Pulmonary artery endothelial cell (primary cell): ENCODE measurements around the gene LONP2. TPM values are rescaled to one million over a fixed set of nuclear protein-coding genes. Genes with fewer than 3 reads are reported as not detected.
"Not testable (repeated sequence)": the region's sequence is repeated elsewhere in the genome, so short reads cannot be mapped to it uniquely, and the experiment has no call there.

Experiments
- DNase-seq: peaks from one replicate; pipeline ENCODE4 v3.0.0-alpha.2; 2011; ENCODE audit warnings: low read depth, low spot score
- total RNA-seq: library from RNA; depleted of rRNA; stranded (reverse); fragments of >200 nt; gene quantifications from 2 replicates; pipeline ENCODE4 v1.2.3, GENCODE V29; 2014

Gene LONP2
- total RNA-seq, 1 donor from 2014 or later: 26.9 TPM

- no peak for DNase-seq
Measured at GRCh38 chr16:48330189-48330840, 86.2 kb downstream of the LONP2 start.

GRCh38 chr16:48330841-48331192 is 86.7 kb downstream of the LONP2 start:
- no peak for DNase-seq

- no peak for DNase-seq
Measured at GRCh38 chr16:48332978-48333377, 88.9 kb downstream of the LONP2 start.

GRCh38 chr16:48334325-48334724 is 90.2 kb downstream of the LONP2 start:
- DNase-seq: no peak

- no peak for DNase-seq
Measured at GRCh38 chr16:48335961-48336360, 91.9 kb downstream of the LONP2 start.

GRCh38 chr16:48340054-48340453 is 96.0 kb downstream of the LONP2 start:
- no peak for DNase-seq

GRCh38 chr16:48342591-48342990 is 98.5 kb downstream of the LONP2 start:
- DNase-seq: no peak

GRCh38 chr16:48347191-48347865 is 103.2 kb downstream of the LONP2 start:
- no peak for DNase-seq

- DNase-seq: no peak
Measured at GRCh38 chr16:48347980-48348379, 103.9 kb downstream of the LONP2 start.

GRCh38 chr16:48350736-48351135 is 106.6 kb downstream of the LONP2 start:
- DNase-seq: no peak

- DNase-seq: no peak
Measured at GRCh38 chr16:48352648-48353390, 108.7 kb downstream of the LONP2 start.

GRCh38 chr16:48353565-48354163 is 109.6 kb downstream of the LONP2 start:
- peak; percentile 35 for DNase-seq

- not testable (repeated sequence) for DNase-seq
Measured at GRCh38 chr16:48354385-48354784, 110.3 kb downstream of the LONP2 start.

- no peak for DNase-seq
Measured at GRCh38 chr16:48354877-48355855, 111.1 kb downstream of the LONP2 start.

- DNase-seq: no peak
Measured at GRCh38 chr16:48356633-48357376, 112.7 kb downstream of the LONP2 start.

GRCh38 chr16:48358419-48358818 is 114.3 kb downstream of the LONP2 start:
- no peak for DNase-seq

GRCh38 chr16:48359983-48360382 is 115.9 kb downstream of the LONP2 start:
- no peak for DNase-seq

GRCh38 chr16:48361012-48361411 is 116.9 kb downstream of the LONP2 start:
- no peak for DNase-seq

GRCh38 chr16:48361540-48362144 is 117.5 kb downstream of the LONP2 start:
- no peak for DNase-seq
